IMR-90 (cell line): Measurements from ENCODE around the gene UBXN11. TPM values are rescaled to one million over a fixed set of nuclear protein-coding genes. Genes with fewer than 3 reads are reported as not detected.

Experiments used
- ATAC-seq: fragments of 200-7000 bp; cut with Tn5 transposase; 2 replicates; pipeline ENCODE4 v1.9.1; 2020; ENCODE audit warnings: low read depth, mild to moderate bottlenecking, moderate library complexity
- BruUV-seq: library from RNA; stranded (reverse); fragments of 400-500 nt; replicated peaks from 2 replicates; lab custom pipeline; 2021; lab: Mats Ljungman, UMichigan
- CTCF ChIA-PET: fragments of 300-600 bp; formaldehyde crosslinking; extraction: SDS; loops from one replicate; lab custom pipeline; 2021; ENCODE audit warnings: antibody characterized with exemption; lab: Yijun Ruan, JAX
- POLR2A ChIA-PET: fragments of 300-600 bp; sonication (Branson Sonifier 250); formaldehyde crosslinking; loops from one replicate; lab custom pipeline; 2022; ENCODE audit warnings: antibody characterized with exemption; ENCODE audit not compliant: unreplicated experiment; lab: Charles Lee
- DNase-seq: peaks from one replicate; pipeline ENCODE4 v3.0.0; 2013
- H2AFZ ChIP-seq: replicated peaks from 2 replicates; pipeline ENCODE3; 2013; ENCODE audit warnings: low read length, mild to moderate bottlenecking; ENCODE audit not compliant: poor library complexity
- H2AK5ac ChIP-seq: 2 replicates; pipeline ENCODE4 v1.6.1; 2013; ENCODE audit warnings: low read depth, low read length, inconsistent platforms
- H2AK9ac ChIP-seq: replicated peaks from 2 replicates; pipeline ENCODE3; 2013; ENCODE audit warnings: mild to moderate bottlenecking, low read depth, low read length, moderate library complexity; ENCODE audit not compliant: poor library complexity
- H2BK120ac ChIP-seq: 2 replicates; pipeline ENCODE4 v1.6.1; 2013; ENCODE audit warnings: low read depth, low read length, inconsistent platforms
- H2BK15ac ChIP-seq: 3 replicates; pipeline ENCODE4 v1.6.1; 2013; ENCODE audit warnings: low read depth, low read length, inconsistent platforms
- H2BK20ac ChIP-seq: 2 replicates; pipeline ENCODE4 v1.6.1; 2013; ENCODE audit warnings: low read depth, mild to moderate bottlenecking, inconsistent platforms, low read length, moderate library complexity
- H2BK5ac ChIP-seq: 2 replicates; pipeline ENCODE4 v1.6.1; 2013; ENCODE audit warnings: mild to moderate bottlenecking, low read depth, low read length, inconsistent platforms; ENCODE audit not compliant: poor library complexity, severe bottlenecking
- H3K14ac ChIP-seq: replicated peaks from 2 replicates; pipeline ENCODE4 v1.6.1; 2013; ENCODE audit warnings: low read depth, low read length, inconsistent platforms
- H3K18ac ChIP-seq: 2 replicates; pipeline ENCODE4 v1.6.1; 2013; ENCODE audit warnings: low read depth, low read length, control low read depth
- H3K23ac ChIP-seq: 2 replicates; pipeline ENCODE4 v1.6.1; 2013; ENCODE audit warnings: low read depth, low read length, inconsistent platforms
- H3K27ac ChIP-seq: 2 replicates; pipeline ENCODE4 v1.5.1; 2013; ENCODE audit warnings: mild to moderate bottlenecking, control low read depth, low read length; ENCODE audit not compliant: insufficient read depth
- H3K27me3 ChIP-seq: 2 replicates; pipeline ENCODE4 v1.6.1; 2013; ENCODE audit warnings: low read length; ENCODE audit not compliant: control insufficient read depth, insufficient read depth
- H3K36me3 ChIP-seq: 2 replicates; pipeline ENCODE4 v1.6.1; 2013; ENCODE audit warnings: low read length, mixed read lengths; ENCODE audit not compliant: control insufficient read depth, insufficient read depth
- H3K4ac ChIP-seq: 2 replicates; pipeline ENCODE4 v1.6.1; 2013; ENCODE audit warnings: low read depth, low read length, inconsistent platforms
- H3K4me1 ChIP-seq: 2 replicates; pipeline ENCODE4 v1.6.1; 2013; ENCODE audit warnings: low read length, mixed read lengths; ENCODE audit not compliant: control insufficient read depth, insufficient read depth
- H3K4me2 ChIP-seq: 2 replicates; pipeline ENCODE4 v1.6.1; 2013; ENCODE audit warnings: low read depth, mild to moderate bottlenecking, control low read depth, low read length, moderate library complexity
- H3K4me3 ChIP-seq: 2 replicates; pipeline ENCODE4 v1.5.1; 2013; ENCODE audit warnings: low read depth, mild to moderate bottlenecking, control low read depth, low read length, moderate library complexity; ENCODE audit not compliant: insufficient read depth
- H3K56ac ChIP-seq: 2 replicates; pipeline ENCODE4 v1.6.1; 2013; ENCODE audit warnings: low read length, inconsistent platforms; ENCODE audit not compliant: insufficient read depth; ENCODE audit errors: extremely low read depth
- H3K79me1 ChIP-seq, 2 experiments: 2 replicates each; pipeline ENCODE4 v1.6.1; 2013; ENCODE audit warnings: low read length in 2 of 2, inconsistent platforms in 1 of 2, low read depth in 1 of 2
- H3K9ac ChIP-seq: 2 replicates; pipeline ENCODE4 v1.6.1; 2013; ENCODE audit warnings: low read depth, low read length, control low read depth
- H3K9me1 ChIP-seq: 2 replicates; pipeline ENCODE4 v1.6.1; 2013; ENCODE audit warnings: low read length, inconsistent platforms; ENCODE audit not compliant: insufficient read depth
- H3K9me3 ChIP-seq: 2 replicates; pipeline ENCODE4 v1.6.1; 2013; ENCODE audit warnings: low read length; ENCODE audit not compliant: control insufficient read depth, insufficient read depth
- H4K20me1 ChIP-seq: 2 replicates; pipeline ENCODE4 v1.6.1; 2013; ENCODE audit warnings: low read length, inconsistent platforms; ENCODE audit not compliant: insufficient read depth
- H4K5ac ChIP-seq: 2 replicates; pipeline ENCODE4 v1.6.1; 2013; ENCODE audit warnings: mild to moderate bottlenecking, low read depth, low read length, control low read depth
- H4K8ac ChIP-seq, 2 experiments: 2 replicates each; pipeline ENCODE4 v1.6.1; 2013; ENCODE audit warnings: low read depth in 2 of 2, low read length in 2 of 2, control low read depth in 1 of 2, inconsistent platforms in 1 of 2
- H4K91ac ChIP-seq: 2 replicates; pipeline ENCODE4 v1.6.1; 2013; ENCODE audit warnings: low read depth, low read length, inconsistent platforms; ENCODE audit not compliant: insufficient read depth
- BHLHE40 ChIP-seq: fragments of 150-350 bp; IDR thresholded peaks from 2 replicates; pipeline ENCODE4 v1.6.1; 2016; ENCODE audit warnings: mild to moderate bottlenecking, low read depth, low read length
- CEBPB ChIP-seq: IDR thresholded peaks from 2 replicates; pipeline ENCODE4 v1.6.1; 2012; ENCODE audit warnings: low read depth, low read length, improper control_type of control experiment
- CHD1 ChIP-seq: IDR thresholded peaks from 2 replicates; pipeline ENCODE4 v1.6.1; 2012; ENCODE audit warnings: low read depth, low read length, improper control_type of control experiment
- CTCF ChIP-seq: conservative IDR thresholded peaks from 2 replicates; pipeline ENCODE4 v1.5.1; 2012; ENCODE audit warnings: mild to moderate bottlenecking, low read depth, low read length, improper control_type of control experiment
- ELK1 ChIP-seq: fragments of 150-350 bp; IDR thresholded peaks from 2 replicates; pipeline ENCODE4 v1.6.1; 2016; ENCODE audit warnings: low read depth, mild to moderate bottlenecking, low read length, moderate library complexity, borderline replicate concordance
- FOS ChIP-seq: fragments of 150-350 bp; IDR thresholded peaks from 2 replicates; pipeline ENCODE4 v1.6.1; 2016; ENCODE audit warnings: low read depth, low read length
- MAZ ChIP-seq: IDR thresholded peaks from 2 replicates; pipeline ENCODE4 v1.6.1; 2012; ENCODE audit warnings: low read depth, mild to moderate bottlenecking, low read length, improper control_type of control experiment, moderate library complexity, borderline replicate concordance
- MXI1 ChIP-seq: IDR thresholded peaks from 2 replicates; pipeline ENCODE4 v1.6.1; 2012; ENCODE audit warnings: low read depth, mild to moderate bottlenecking, low read length, moderate library complexity, borderline replicate concordance
- POLR2A ChIP-seq: IDR thresholded peaks from 2 replicates; pipeline ENCODE4 v1.6.1; 2012; ENCODE audit warnings: mild to moderate bottlenecking, low read depth, low read length
- RAD21 ChIP-seq: IDR thresholded peaks from 2 replicates; pipeline ENCODE4 v1.6.1; 2012; ENCODE audit warnings: low read length, improper control_type of control experiment
- RCOR1 ChIP-seq: IDR thresholded peaks from 2 replicates; pipeline ENCODE4 v1.6.1; 2012; ENCODE audit warnings: mild to moderate bottlenecking, low read length, improper control_type of control experiment; ENCODE audit not compliant: insufficient replicate concordance
- RFX5 ChIP-seq: IDR thresholded peaks from 2 replicates; pipeline ENCODE4 v1.8.0; 2012; ENCODE audit warnings: low read depth, mild to moderate bottlenecking, low read length, moderate library complexity
- SMC3 ChIP-seq: fragments of 150-350 bp; IDR thresholded peaks from 2 replicates; pipeline ENCODE4 v1.6.1; 2016; ENCODE audit warnings: low read depth, mild to moderate bottlenecking, antibody characterized with exemption, low read length, moderate library complexity
- USF2 ChIP-seq: fragments of 150-350 bp; IDR thresholded peaks from 2 replicates; pipeline ENCODE4 v1.6.1; 2017; ENCODE audit warnings: mild to moderate bottlenecking, antibody characterized with exemption, low read length, low read depth
- WGBS, 2 experiments: methylation state at CpG; one replicate each; pipeline versions ENCODE4 v1.1.5 to v1.1.7; 2013; ENCODE audit warnings: missing lambda C conversion rate in 2 of 2; ENCODE audit not compliant: insufficient read length in 1 of 2; ENCODE audit errors: extremely low coverage in 2 of 2; 5-methylcytosine and 5-hydroxymethylcytosine counted together
- dilution Hi-C: fragments of 300-500 bp; cut with HindIII; formaldehyde crosslinking; loops from one replicate; pipeline ENCODE4 v1.14.3; 2018; ENCODE audit warnings: low sequenced_read_pairs; ENCODE audit not compliant: unreplicated experiment
- in situ Hi-C: fragments of 300-500 bp; cut with MboI; formaldehyde crosslinking; loops from 3 replicates; pipeline ENCODE4 v1.14.3; 2019; ENCODE audit warnings: low sequenced_read_pairs, inconsistent platforms, mixed read lengths
- intact Hi-C: fragments of 100-400 bp; cut with micrococcal nuclease; formaldehyde crosslinking; loops from 2 replicates; pipeline ENCODE4 v1.10.0; 2022
- polyA plus RNA-seq, 3 experiments: library from polyadenylated mRNA; depleted of rRNA; stranded (reverse); fragments of >200 nt; gene quantifications; 2 replicates each; pipeline ENCODE4 v1.2.3, GENCODE V29; 2012; ENCODE audit warnings: low replicate concordance in 1 of 3
- total RNA-seq: library from RNA; depleted of rRNA; stranded (reverse); fragments of >200 nt; gene quantifications from 2 replicates; pipeline ENCODE4 v1.2.3, GENCODE V29; 2012

UBXN11 gene
- total and polyA plus RNA-seq, 2 of the 4 experiments (the other 2 are of a cell fraction), result 5.2 to 17.0 TPM

GRCh38 chr1:26327956-26328362, 21.5 kb upstream of the UBXN11 start:
- no peak overlapping the region for H2AK9ac ChIP-seq
- no peak overlapping the region for H2AFZ ChIP-seq
- H4K8ac ChIP-seq, result no peak overlapping the region
- no peaks in the 10 kb centered on the region for H4K20me1 ChIP-seq
- no peak overlapping the region for H4K5ac ChIP-seq
- ChIA-PET POLR2A (no interaction called here), CTCF (no interaction called here)
- H3K9me1 ChIP-seq, result no peaks in the 10 kb centered on the region
- no peak for DNase-seq
- no TSS peak for BruUV-seq
- no peak overlapping the region for H2BK120ac ChIP-seq
- no peak overlapping the region for H2BK20ac ChIP-seq
- in situ Hi-C loops (no loop called here), dilution Hi-C loops (no loop called here), intact Hi-C loops (no loop called here)
- no peak overlapping the region for H3K27ac ChIP-seq
- no peaks in the 10 kb centered on the region for H3K36me3 ChIP-seq
- no peak overlapping the region for H3K23ac ChIP-seq
- no peak overlapping the region for H3K4me3 ChIP-seq
- no peaks in the 10 kb centered on the region for H3K9me3 ChIP-seq
- no peak overlapping the region for H2BK15ac ChIP-seq
- H3K4ac ChIP-seq, result no peak overlapping the region
- no peak overlapping the region for H3K18ac ChIP-seq
- H3K4me1 ChIP-seq, result no peaks in the 10 kb centered on the region
- no peak overlapping the region for H3K4me2 ChIP-seq
- H4K91ac ChIP-seq, result no peak overlapping the region
- H3K27me3 ChIP-seq, result peaks cover 18% of the 10 kb centered on the region
- H3K79me1 ChIP-seq, result no peaks in the 10 kb centered on the region
- H3K56ac ChIP-seq, result no peak overlapping the region
- H2AK5ac ChIP-seq, result no peak overlapping the region
- no peak overlapping the region for H3K14ac ChIP-seq
- no peak overlapping the region for H2BK5ac ChIP-seq
- no peak overlapping the region for H3K9ac ChIP-seq
- no peak for ATAC-seq
- 80% methylated on average over 1 of the region's 8 CpGs; no CpG with 5 or more reads in 1 of the 2 experiments for WGBS, 2 experiments
- TF ChIP-seq FOS (no peak), SMC3 (no peak), CTCF (no peak), USF2 (no peak), CEBPB (no peak), BHLHE40 (no peak), RFX5 (no peak), ELK1 (no peak), RCOR1 (no peak), MXI1 (no peak), RAD21 (no peak), MAZ (no peak), POLR2A (no peak), CHD1 (no peak)
